Occipital lobe (tissue), 2 donors: ENCODE measurements around the gene ADD3. TPM values are rescaled to one million over a fixed set of nuclear protein-coding genes. Genes with fewer than 3 reads are reported as not detected.

Experiments used
- DNase-seq: peaks from one replicate; lab custom pipeline; 2025; lab: John Stamatoyannopoulos, UW
- total RNA-seq: library from RNA; depleted of rRNA; stranded (reverse); fragments of >200 nt; gene quantifications from one replicate; pipeline ENCODE4 v1.2.3, GENCODE V29; 2014

Gene ADD3
- total RNA-seq, 1 donor from 2014 or later, result 109 TPM

- no peak for DNase-seq
Measured at GRCh38 chr10:110065269-110065668, 57.5 kb downstream of the ADD3 start.

- no peak for DNase-seq
Measured at GRCh38 chr10:110067960-110068770, 60.4 kb downstream of the ADD3 start.

GRCh38 chr10:110068780-110069179, 61.0 kb downstream of the ADD3 start:
- DNase-seq, result no peak

GRCh38 chr10:110069502-110069982, 61.8 kb downstream of the ADD3 start:
- DNase-seq, result no peak

GRCh38 chr10:110073896-110074295, 66.1 kb downstream of the ADD3 start:
- DNase-seq, result no peak

GRCh38 chr10:110074298-110074697, 66.5 kb downstream of the ADD3 start:
- DNase-seq, result no peak

- DNase-seq, result no peak
Measured at GRCh38 chr10:110074758-110075671, 67.2 kb downstream of the ADD3 start.

GRCh38 chr10:110075686-110076085, 67.9 kb downstream of the ADD3 start:
- no peak for DNase-seq

- DNase-seq, result no peak
Measured at GRCh38 chr10:110076559-110077318, 69.0 kb downstream of the ADD3 start.

- peak; percentile 27 for DNase-seq
Measured at GRCh38 chr10:110077436-110078130, 69.8 kb downstream of the ADD3 start.

- DNase-seq, result no peak
Measured at GRCh38 chr10:110078317-110078716, 70.5 kb downstream of the ADD3 start.

- DNase-seq, result no peak
Measured at GRCh38 chr10:110081911-110082310, 74.1 kb downstream of the ADD3 start.

GRCh38 chr10:110083884-110084283, 76.1 kb downstream of the ADD3 start:
- DNase-seq, result no peak

- DNase-seq, result no peak
Measured at GRCh38 chr10:110087682-110088081, 79.9 kb downstream of the ADD3 start.

- no peak for DNase-seq
Measured at GRCh38 chr10:110088367-110089104, 80.8 kb downstream of the ADD3 start.

GRCh38 chr10:110091830-110092229, 84.0 kb downstream of the ADD3 start:
- DNase-seq, result no peak

GRCh38 chr10:110093722-110094121, 85.9 kb downstream of the ADD3 start:
- DNase-seq, result no peak

GRCh38 chr10:110094786-110095185, 87.0 kb downstream of the ADD3 start:
- DNase-seq, result no peak

GRCh38 chr10:110101464-110102144, 93.8 kb downstream of the ADD3 start:
- DNase-seq, result no peak
